Adrenal gland (tissue), 5 donors: ENCODE results near the gene KRT72.

Experiments used
- POLR2A ChIP-seq, 2 donors: fragments of 450-650 bp; IDR thresholded peaks; one replicate each; pipeline ENCODE4 v1.6.1; 2017; ENCODE audit warnings: antibody characterized with exemption in 2 of 2, mild to moderate bottlenecking in 2 of 2, moderate library complexity in 1 of 2
- TF ChIP-seq, protein P1 (sequence below), 6 experiments: fragments of 450-650 bp in 4 of 6; fragments of 200-600 bp in 2 of 6; sonication (generic) in 1 of 6; IDR thresholded peaks; 1 replicate in 5 of 6; 2 replicates in 1 of 6; pipeline versions ENCODE4 v1.5.1 to v1.8.0; 2016 to 2021; ENCODE audit warnings: antibody characterized with exemption in 6 of 6, mild to moderate bottlenecking in 2 of 6, moderate library complexity in 1 of 6
- donor health status: DM: no; HTN: no; CAD: no.

DNA sequence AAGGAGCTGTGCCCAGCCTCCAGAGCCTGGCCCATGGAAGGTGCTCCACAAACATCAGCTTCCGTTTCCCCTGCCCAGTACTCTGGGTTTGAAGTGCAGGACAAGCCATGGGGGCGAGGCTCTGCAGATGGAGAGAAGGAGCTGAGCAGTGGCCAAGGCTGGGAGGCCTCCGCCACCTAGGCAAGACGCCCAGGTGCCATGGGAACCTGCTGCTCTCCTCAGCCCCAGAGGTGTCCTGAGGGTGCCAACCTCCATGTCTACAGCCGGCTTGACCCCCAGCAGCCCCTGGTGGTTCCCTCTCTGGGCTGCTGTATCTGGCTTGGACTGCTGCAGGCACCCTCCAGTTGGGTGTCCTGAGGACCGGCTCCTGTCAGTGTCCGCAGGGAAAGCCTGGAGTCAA, 60.7 kb downstream of the KRT72 start:
- no peak for TF ChIP-seq POLR2A (IDR thresholded peaks at IDR 0.05)
- TF ChIP-seq, protein P1, sequence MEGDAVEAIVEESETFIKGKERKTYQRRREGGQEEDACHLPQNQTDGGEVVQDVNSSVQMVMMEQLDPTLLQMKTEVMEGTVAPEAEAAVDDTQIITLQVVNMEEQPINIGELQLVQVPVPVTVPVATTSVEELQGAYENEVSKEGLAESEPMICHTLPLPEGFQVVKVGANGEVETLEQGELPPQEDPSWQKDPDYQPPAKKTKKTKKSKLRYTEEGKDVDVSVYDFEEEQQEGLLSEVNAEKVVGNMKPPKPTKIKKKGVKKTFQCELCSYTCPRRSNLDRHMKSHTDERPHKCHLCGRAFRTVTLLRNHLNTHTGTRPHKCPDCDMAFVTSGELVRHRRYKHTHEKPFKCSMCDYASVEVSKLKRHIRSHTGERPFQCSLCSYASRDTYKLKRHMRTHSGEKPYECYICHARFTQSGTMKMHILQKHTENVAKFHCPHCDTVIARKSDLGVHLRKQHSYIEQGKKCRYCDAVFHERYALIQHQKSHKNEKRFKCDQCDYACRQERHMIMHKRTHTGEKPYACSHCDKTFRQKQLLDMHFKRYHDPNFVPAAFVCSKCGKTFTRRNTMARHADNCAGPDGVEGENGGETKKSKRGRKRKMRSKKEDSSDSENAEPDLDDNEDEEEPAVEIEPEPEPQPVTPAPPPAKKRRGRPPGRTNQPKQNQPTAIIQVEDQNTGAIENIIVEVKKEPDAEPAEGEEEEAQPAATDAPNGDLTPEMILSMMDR (IDR thresholded peaks at IDR 0.05), result no peak
